GM23248 (cell line): ENCODE measurements around the gene AMPD3. TPM values are rescaled to one million over a fixed set of nuclear protein-coding genes. Genes with fewer than 3 reads are reported as not detected.
"Not testable (repeated sequence)": the region's sequence is repeated elsewhere in the genome, so short reads cannot be mapped to it uniquely, and the experiment has no call there.

ENCODE experiments used
- DNase-seq: peaks from one replicate; pipeline ENCODE4 v3.0.0-alpha.2; 2015
- H2AFZ ChIP-seq: fragments of 200-600 bp; sonication (generic); 2 replicates; pipeline ENCODE4 v1.6.1; 2016; ENCODE audit warnings: antibody characterized with exemption
- H3F3A ChIP-seq: fragments of 200-600 bp; sonication (generic); 2 replicates; pipeline ENCODE4 v1.6.1; 2016; ENCODE audit warnings: mild to moderate bottlenecking, antibody characterized with exemption, mixed run types; ENCODE audit not compliant: insufficient read depth
- H3K27ac ChIP-seq: fragments of 200-600 bp; sonication (generic); 2 replicates; pipeline ENCODE4 v1.5.1; 2016; ENCODE audit warnings: mild to moderate bottlenecking
- H3K27me3 ChIP-seq: fragments of 200-600 bp; sonication (generic); replicated peaks from 2 replicates; pipeline ENCODE4 v1.6.1; 2016; ENCODE audit warnings: mild to moderate bottlenecking; ENCODE audit not compliant: insufficient read depth
- H3K36me3 ChIP-seq: fragments of 200-600 bp; sonication (generic); 2 replicates; pipeline ENCODE4 v1.6.1; 2016; ENCODE audit warnings: low read depth, mild to moderate bottlenecking
- H3K4me1 ChIP-seq: fragments of 200-600 bp; sonication (generic); 2 replicates; pipeline ENCODE4 v1.6.1; 2016; ENCODE audit warnings: mild to moderate bottlenecking; ENCODE audit not compliant: insufficient read depth
- H3K4me2 ChIP-seq: fragments of 200-600 bp; sonication (generic); one replicate; pipeline ENCODE4 v1.6.1; 2016; ENCODE audit warnings: mild to moderate bottlenecking; ENCODE audit not compliant: unreplicated experiment
- H3K4me3 ChIP-seq: fragments of 200-600 bp; sonication (generic); 2 replicates; pipeline ENCODE4 v1.5.1; 2016; ENCODE audit warnings: mild to moderate bottlenecking
- H3K79me2 ChIP-seq: fragments of 200-600 bp; sonication (generic); 2 replicates; pipeline ENCODE4 v1.6.1; 2016; ENCODE audit warnings: mild to moderate bottlenecking; ENCODE audit not compliant: insufficient read depth
- H3K9ac ChIP-seq: fragments of 200-600 bp; sonication (generic); 2 replicates; pipeline ENCODE4 v1.6.1; 2016; ENCODE audit warnings: mild to moderate bottlenecking
- H3K9me2 ChIP-seq: fragments of 200-600 bp; sonication (generic); 2 replicates; pipeline ENCODE4 v1.6.1; 2016; ENCODE audit warnings: mixed run types, mild to moderate bottlenecking, moderate library complexity; ENCODE audit not compliant: insufficient read depth
- H3K9me3 ChIP-seq: fragments of 200-600 bp; sonication (generic); one replicate; pipeline ENCODE4 v1.6.1; 2017; ENCODE audit warnings: low read depth
- H4K20me1 ChIP-seq: fragments of 200-600 bp; sonication (generic); 2 replicates; pipeline ENCODE4 v1.6.0; 2016; ENCODE audit not compliant: insufficient read depth
- EZH2 ChIP-seq: fragments of 200-600 bp; sonication (generic); IDR thresholded peaks from 2 replicates; pipeline ENCODE4 v1.6.1; 2018; ENCODE audit warnings: antibody characterized with exemption, mild to moderate bottlenecking; ENCODE audit not compliant: insufficient read depth, poor library complexity, severe bottlenecking
- EZH2phosphoT487 ChIP-seq: fragments of 200-600 bp; sonication (generic); IDR thresholded peaks from 2 replicates; pipeline ENCODE4 v1.6.1; 2018; ENCODE audit warnings: antibody characterized with exemption, moderate library complexity, mild to moderate bottlenecking, low read depth; ENCODE audit not compliant: insufficient read depth
- WGBS, 2 experiments: methylation state at CpG; one replicate each; pipeline ENCODE4 v1.1.6; 2015 to 2017; ENCODE audit warnings: low lambda C conversion rate in 2 of 2, low coverage in 1 of 2; ENCODE audit errors: missing lambda C conversion rate in 2 of 2; 5-methylcytosine and 5-hydroxymethylcytosine counted together
- in situ Hi-C: fragments of 300-500 bp; cut with MboI; formaldehyde crosslinking; loops from 2 replicates; pipeline ENCODE4 v1.15.0; 2020
- polyA plus RNA-seq: library from polyadenylated mRNA; unstranded; fragments of >200 nt; fragmentation: Nextera tagmentation; extraction: Ambion mirVana; gene quantifications from 2 replicates; pipeline ENCODE4 v1.2.1, GENCODE V29; 2016
- total RNA-seq: library from RNA; depleted of rRNA; stranded (reverse); fragments of >200 nt; shearing (Covaris generic); gene quantifications from 2 replicates; pipeline ENCODE4 v1.2.3, GENCODE V29; 2014

AMPD3 gene
- total and polyA plus RNA-seq, 2 experiments from 2014 or later = 3.3 to 4.9 TPM

DNA sequence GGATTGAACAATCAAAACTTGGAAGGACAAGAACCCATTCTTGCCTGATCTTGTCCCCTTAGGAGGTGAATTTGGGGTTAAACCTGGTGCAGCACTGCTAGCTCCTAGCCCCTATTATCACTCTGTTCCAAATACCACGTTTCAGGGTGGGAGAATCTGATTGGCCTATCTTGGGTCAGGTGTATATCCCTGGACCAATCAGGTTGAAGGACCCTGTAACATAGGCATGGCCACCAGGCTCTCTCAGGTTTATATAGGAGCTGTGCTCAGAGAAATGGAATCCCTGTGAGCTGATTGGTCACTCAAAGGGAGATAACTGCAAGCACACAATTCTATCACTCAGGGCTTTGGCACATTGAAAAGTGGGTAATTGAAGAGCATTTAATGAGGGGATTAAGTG lies 26.6 kb upstream of the AMPD3 start:
- no peaks in the 10 kb centered on the region for H3F3A ChIP-seq
- H4K20me1 ChIP-seq = no peaks in the 10 kb centered on the region
- H3K27ac ChIP-seq = no peak overlapping the region
- no peak overlapping the region for H3K4me2 ChIP-seq
- TF ChIP-seq EZH2 = no peak
- no peak for TF ChIP-seq EZH2phosphoT487
- WGBS, 2 experiments = 80 to 90% methylated on average over 1 of the region's 1 CpG
- no peak for DNase-seq
- H3K79me2 ChIP-seq = no peaks in the 10 kb centered on the region
- H3K36me3 ChIP-seq = no peaks in the 10 kb centered on the region
- H3K9me2 ChIP-seq = no peaks in the 10 kb centered on the region
- peaks cover 10% of the 10 kb centered on the region for H3K4me1 ChIP-seq
- in situ Hi-C loops = no loop called here
- no peak overlapping the region for H3K4me3 ChIP-seq
- no peaks in the 10 kb centered on the region for H3K27me3 ChIP-seq
- no peaks in the 10 kb centered on the region for H3K9me3 ChIP-seq
- no peak overlapping the region for H3K9ac ChIP-seq
- no peak overlapping the region for H2AFZ ChIP-seq

DNA sequence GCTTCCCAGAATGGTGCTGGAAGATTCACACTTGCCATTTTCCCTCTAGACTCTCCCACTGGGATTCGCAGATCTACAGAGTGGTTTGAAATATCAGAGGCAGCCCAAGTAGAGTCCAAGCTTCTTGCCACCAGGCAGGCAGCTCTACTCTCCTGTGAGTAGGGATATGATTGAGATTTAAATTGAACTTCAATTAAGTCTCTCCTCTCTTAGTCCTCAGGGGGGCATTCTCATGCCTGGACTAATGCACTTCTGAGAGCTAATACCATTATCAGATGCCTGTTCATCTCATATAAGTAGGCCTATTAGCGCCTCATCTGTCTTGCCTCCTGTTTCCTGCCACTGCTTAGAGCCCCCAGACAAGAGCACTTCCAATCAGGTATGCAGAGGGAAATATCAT lies 25.5 kb upstream of the AMPD3 start:
- Histone ChIP-seq H3K9ac (no peak overlapping the region), H2AFZ (no peak overlapping the region), H3K4me3 (no peak overlapping the region), H3K4me2 (no peak overlapping the region), H3K36me3 (no peaks in the 10 kb centered on the region), H3K9me3 (no peaks in the 10 kb centered on the region), H3K4me1 (peaks cover 10% of the 10 kb centered on the region), H3K79me2 (no peaks in the 10 kb centered on the region), H3K27ac (no peak overlapping the region), H3K27me3 (no peaks in the 10 kb centered on the region), H3K9me2 (no peaks in the 10 kb centered on the region), H3F3A (no peaks in the 10 kb centered on the region), H4K20me1 (no peaks in the 10 kb centered on the region)
- DNase-seq = no peak
- in situ Hi-C loops = no loop called here
- TF ChIP-seq EZH2 = no peak
- TF ChIP-seq EZH2phosphoT487 = no peak
- WGBS, 2 experiments = 94 to 100% methylated on average over 2 of the region's 2 CpGs

DNA sequence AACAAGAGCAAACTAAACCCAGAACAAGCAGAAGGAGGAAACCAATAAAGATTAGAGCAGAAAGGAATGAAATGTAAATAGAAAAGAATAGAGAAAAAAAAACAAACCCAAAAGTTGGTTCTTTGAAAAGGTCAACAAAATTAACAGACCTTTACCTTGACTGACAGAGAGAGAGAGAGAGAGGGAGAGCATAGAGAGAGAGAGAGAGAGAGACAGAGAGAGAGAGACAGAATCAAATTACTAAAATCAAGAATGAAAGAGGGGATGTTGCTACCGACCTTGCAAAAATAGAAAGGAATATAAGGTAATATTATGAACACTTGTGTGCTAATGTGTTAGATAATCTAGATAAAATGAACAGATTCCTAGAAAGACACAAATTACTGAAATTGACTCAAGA lies 22.6 kb upstream of the AMPD3 start:
- H3K27ac ChIP-seq = no peak overlapping the region
- no peak for DNase-seq
- H3K79me2 ChIP-seq = no peaks in the 10 kb centered on the region
- H3F3A ChIP-seq = no peaks in the 10 kb centered on the region
- TF ChIP-seq EZH2phosphoT487 (no peak), EZH2 (no peak)
- no peaks in the 10 kb centered on the region for H3K9me2 ChIP-seq
- H4K20me1 ChIP-seq = no peaks in the 10 kb centered on the region
- H3K4me2 ChIP-seq = no peak overlapping the region
- WGBS, 2 experiments = 81 to 96% methylated on average over 1 of the region's 1 CpG
- H3K4me3 ChIP-seq = no peak overlapping the region
- no peak overlapping the region for H3K9ac ChIP-seq
- no peaks in the 10 kb centered on the region for H3K36me3 ChIP-seq
- in situ Hi-C loops = no loop called here
- H3K4me1 ChIP-seq = no peaks in the 10 kb centered on the region
- H3K27me3 ChIP-seq = no peaks in the 10 kb centered on the region
- H2AFZ ChIP-seq = no peak overlapping the region
- H3K9me3 ChIP-seq = no peaks in the 10 kb centered on the region

DNA sequence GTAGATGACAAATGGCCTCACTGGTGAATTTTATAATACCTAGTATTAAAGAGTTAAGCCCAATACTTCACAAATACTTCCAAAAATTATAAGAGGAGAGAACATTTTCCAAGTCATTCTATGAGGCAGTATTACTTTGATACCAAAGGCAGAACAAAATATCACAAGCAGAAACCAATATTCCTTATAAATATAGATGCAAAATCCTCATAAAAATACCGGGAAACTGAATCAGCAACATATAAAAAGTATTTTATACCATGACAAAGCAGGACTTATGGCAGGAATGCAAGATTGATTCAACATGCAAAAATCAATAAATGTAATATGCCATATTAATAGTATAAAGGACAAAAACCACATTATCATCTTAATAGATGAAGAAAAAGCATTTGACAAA lies 22.1 kb upstream of the AMPD3 start:
- TF ChIP-seq EZH2 (no peak), EZH2phosphoT487 (no peak)
- WGBS, 2 experiments = 78 to 94% methylated on average over 1 of the region's 1 CpG
- no peaks in the 10 kb centered on the region for H3F3A ChIP-seq
- no peak overlapping the region for H2AFZ ChIP-seq
- H3K9me2 ChIP-seq = no peaks in the 10 kb centered on the region
- H3K36me3 ChIP-seq = no peaks in the 10 kb centered on the region
- no peaks in the 10 kb centered on the region for H3K9me3 ChIP-seq
- H4K20me1 ChIP-seq = no peaks in the 10 kb centered on the region
- no peak overlapping the region for H3K27ac ChIP-seq
- DNase-seq = no peak
- no peak overlapping the region for H3K4me2 ChIP-seq
- no peak overlapping the region for H3K4me3 ChIP-seq
- H3K79me2 ChIP-seq = no peaks in the 10 kb centered on the region
- no peaks in the 10 kb centered on the region for H3K27me3 ChIP-seq
- in situ Hi-C loops = no loop called here
- no peaks in the 10 kb centered on the region for H3K4me1 ChIP-seq
- no peak overlapping the region for H3K9ac ChIP-seq

DNA sequence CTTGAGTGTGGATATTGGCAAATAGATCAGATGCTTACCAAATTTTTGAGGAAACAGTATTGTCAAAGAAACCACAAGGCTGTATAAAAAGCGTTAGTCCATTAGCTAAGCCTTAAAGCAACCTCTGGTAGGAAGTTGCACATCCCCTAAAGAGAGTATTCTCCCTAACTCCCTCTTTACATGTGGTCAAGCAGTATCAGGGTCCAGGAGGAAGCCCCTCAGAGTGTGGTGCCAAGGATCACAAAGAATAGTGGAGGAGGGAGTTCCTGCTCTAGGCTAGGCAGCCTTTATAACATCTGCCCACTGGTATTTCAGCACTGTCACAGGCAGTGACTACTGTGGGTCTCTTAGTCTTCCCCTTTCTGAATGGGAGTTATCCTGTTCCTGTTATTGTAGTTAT lies 18.8 kb upstream of the AMPD3 start:
- H3K4me1 ChIP-seq = no peaks in the 10 kb centered on the region
- H3F3A ChIP-seq = no peaks in the 10 kb centered on the region
- no peaks in the 10 kb centered on the region for H3K27me3 ChIP-seq
- H3K9me3 ChIP-seq = no peaks in the 10 kb centered on the region
- no peaks in the 10 kb centered on the region for H3K9me2 ChIP-seq
- DNase-seq = no peak
- H3K36me3 ChIP-seq = no peaks in the 10 kb centered on the region
- TF ChIP-seq EZH2phosphoT487 (no peak), EZH2 (no peak)
- WGBS, 2 experiments = 94 to 97% methylated on average over 1 of the region's 1 CpG
- no peak overlapping the region for H2AFZ ChIP-seq
- in situ Hi-C loops = no loop called here
- no peak overlapping the region for H3K9ac ChIP-seq
- H3K4me2 ChIP-seq = no peak overlapping the region
- H4K20me1 ChIP-seq = no peaks in the 10 kb centered on the region
- no peak overlapping the region for H3K27ac ChIP-seq
- no peaks in the 10 kb centered on the region for H3K79me2 ChIP-seq
- no peak overlapping the region for H3K4me3 ChIP-seq

DNA sequence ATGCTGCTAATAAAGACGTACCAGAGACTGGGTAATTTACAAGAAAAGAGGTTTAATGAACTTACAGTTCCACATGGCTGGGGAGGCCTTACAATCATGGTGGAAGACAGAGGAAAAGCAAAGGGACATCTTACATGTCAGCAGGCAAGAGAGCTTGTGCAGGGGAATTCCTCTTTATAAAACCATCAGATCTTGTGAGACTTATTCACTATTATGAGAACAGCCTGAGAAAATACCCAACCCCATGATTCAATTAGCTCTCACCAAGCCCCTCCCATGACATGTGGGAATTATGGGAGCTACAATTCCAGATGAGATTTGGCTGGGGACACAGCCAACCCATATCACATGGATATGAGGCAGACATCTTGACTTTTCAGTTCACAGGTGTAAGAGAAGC lies 18.4 kb upstream of the AMPD3 start:
- H4K20me1 ChIP-seq, H3K9me3 ChIP-seq, H2AFZ ChIP-seq, H3K79me2 ChIP-seq, in situ Hi-C loops, H3K36me3 ChIP-seq, H3K27me3 ChIP-seq, H3K4me3 ChIP-seq, H3K9ac ChIP-seq, H3K9me2 ChIP-seq, H3K4me1 ChIP-seq, H3K27ac ChIP-seq, H3K4me2 ChIP-seq, H3F3A ChIP-seq, DNase-seq: not testable (repeated sequence)
- 83 to 89% methylated on average over 1 of the region's 1 CpG for WGBS, 2 experiments
